Gastrocnemius medialis (tissue), 4 donors: Measurements from ENCODE around the gene INPP5D.

Experiments
- CTCF ChIP-seq, 5 experiments: fragments of 450-650 bp in 3 of 5; fragments of 200-600 bp in 2 of 5; sonication (generic) in 2 of 5; IDR thresholded peaks in 4 of 5; conservative IDR thresholded peaks in 1 of 5; 1 replicate in 4 of 5; 2 replicates in 1 of 5; pipeline ENCODE4 v1.5.1; 2016 to 2019; ENCODE audit warnings: antibody characterized with exemption in 5 of 5, mild to moderate bottlenecking in 3 of 5, moderate library complexity in 3 of 5
- POLR2A ChIP-seq, 2 donors: fragments of 450-650 bp; IDR thresholded peaks; one replicate each; pipeline ENCODE4 v1.6.1; 2017; ENCODE audit warnings: antibody characterized with exemption in 2 of 2, mild to moderate bottlenecking in 2 of 2, moderate library complexity in 2 of 2

DNA sequence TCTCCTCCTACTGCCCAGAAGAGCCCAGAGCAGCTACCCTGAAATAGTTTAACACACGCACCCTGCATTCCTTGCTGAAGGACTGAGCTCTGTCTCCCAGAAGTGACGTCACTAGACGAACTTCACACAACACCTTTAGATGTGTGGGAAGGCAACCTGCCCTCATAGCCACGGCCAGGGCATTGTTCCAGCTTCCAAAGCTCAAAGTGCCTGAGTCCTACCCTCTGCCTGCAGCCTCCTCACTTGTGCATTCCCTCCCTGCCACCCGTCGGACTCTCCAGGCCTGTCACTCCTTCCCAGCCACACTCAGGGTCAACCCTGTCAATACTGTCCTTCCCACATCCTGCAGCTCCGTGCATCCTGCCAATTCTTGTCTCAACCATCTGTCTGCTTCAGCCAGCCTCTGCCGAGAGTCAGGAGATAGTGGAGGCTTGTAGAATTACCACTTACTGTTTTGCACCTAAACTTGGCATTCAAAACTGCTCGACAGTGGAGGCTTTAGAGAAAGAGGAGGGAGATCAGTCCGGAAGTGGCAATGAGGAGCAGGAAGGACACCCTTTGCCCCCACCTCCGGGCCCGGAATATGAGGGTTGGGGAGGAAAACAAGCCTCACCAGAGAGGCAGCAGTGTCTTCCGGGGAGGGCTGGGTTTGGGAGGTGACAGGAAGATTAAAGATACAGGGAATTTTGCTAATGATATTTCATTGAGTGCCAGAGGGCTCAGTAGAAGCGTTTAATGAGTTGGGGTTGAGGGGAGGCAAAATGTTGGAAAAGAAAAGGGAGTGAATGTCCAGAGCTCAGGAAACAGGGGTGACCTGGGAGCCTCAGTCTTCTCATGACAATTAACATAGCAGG, 119.1 kb downstream of the INPP5D start:
- no peak for TF ChIP-seq CTCF (IDR thresholded peaks at IDR 0.05 in 4 of 5, conservative IDR thresholded peaks at IDR 0.05 in 1 of 5)
- TF ChIP-seq POLR2A (IDR thresholded peaks at IDR 0.05) = no peak
